ENCODE measurements around the gene NEMP1. TPM values are rescaled to one million over a fixed set of nuclear protein-coding genes. Genes with fewer than 3 reads are reported as not detected.

The NEMP1 gene
- total RNA-seq, 4 donors from 2014 or later, result 1.2 to 6.7 (median 1.9) TPM

- ATAC-seq (no peak), DNase-seq (no peak)
- Histone ChIP-seq H3K9me3 (no peaks in the 10 kb centered on the region), H3K36me3 (peaks cover 0 to 2% of the 10 kb centered on the region in 2 donors), H3K4me3 (no peak overlapping the region), H3K4me1 (peaks cover 0 to 3% of the 10 kb centered on the region in 2 donors), H3K27me3 (no peaks in the 10 kb centered on the region), H3K27ac (no peak overlapping the region)
- in situ Hi-C loops (cut with MboI; ENCODE audit: low sequenced_read_pairs in 4 of 4) (loop anchor here (5.0 to 10.0 kb wide), 4 partner anchors 46 to 119 kb away; partner anchors contain the start of gene STAT6 (in 4 of the 4)), intact Hi-C loops (cut with DNase I; ENCODE audit: low total_unique reads) (no loop called here)
- no peak for TF ChIP-seq POLR2A (IDR thresholded peaks at IDR 0.05)
- no peak for TF ChIP-seq CTCF (IDR thresholded peaks at IDR 0.05 in 4 of 5, conservative IDR thresholded peaks at IDR 0.05 in 1 of 5)
These were observed 12.3 kb downstream of the NEMP1 start for GRCh38 chr12:57066245-57066644.

- no peak overlapping the region for H3K27ac ChIP-seq
These were observed 14.5 kb downstream of the NEMP1 start for GRCh38 chr12:57063991-57064685.

GRCh38 chr12:57058454-57058853 lies 20.1 kb downstream of the NEMP1 start:
- no peak overlapping the region for H3K27ac ChIP-seq
- DNase-seq (no peak), ATAC-seq (no peak)
- H3K36me3 ChIP-seq, result peaks cover 0 to 26% of the 10 kb centered on the region in 2 donors
- no peak for TF ChIP-seq POLR2A (IDR thresholded peaks at IDR 0.05)
- TF ChIP-seq CTCF (IDR thresholded peaks at IDR 0.05 in 4 of 5, conservative IDR thresholded peaks at IDR 0.05 in 1 of 5), result no peak
- H3K9me3 ChIP-seq, result no peaks in the 10 kb centered on the region
- H3K4me3 ChIP-seq, result no peak overlapping the region
- no peaks in the 10 kb centered on the region for H3K27me3 ChIP-seq
- no peaks in the 10 kb centered on the region for H3K4me1 ChIP-seq
- intact Hi-C loops (cut with DNase I; ENCODE audit: low total_unique reads) (no loop called here), in situ Hi-C loops (cut with MboI; ENCODE audit: low sequenced_read_pairs in 4 of 4) (no loop called here)

More at GRCh38 chr12:57063991-57064685, 14.5 kb downstream of the NEMP1 start:
- in situ Hi-C loops (cut with MboI; ENCODE audit: low sequenced_read_pairs in 4 of 4), result loop anchor here in 3 of 4 donors (10.0 kb wide), 3 partner anchors 51 to 121 kb away; partner anchors contain the start of gene STAT6 (in 1 of the 3)
- no peak overlapping the region for H3K4me3 ChIP-seq
- H3K9me3 ChIP-seq, result no peaks in the 10 kb centered on the region
- ATAC-seq, result no peak
- no peaks in the 10 kb centered on the region for H3K27me3 ChIP-seq
- intact Hi-C loops (cut with DNase I; ENCODE audit: low total_unique reads), result loop anchor here (5.0 kb wide), 1 partner anchor 307 kb away; no protein-coding TSS in a partner anchor
- peaks cover 0 to 16% of the 10 kb centered on the region in 2 donors for H3K36me3 ChIP-seq
- H3K4me1 ChIP-seq, result no peaks in the 10 kb centered on the region
- no peak for DNase-seq
- TF ChIP-seq POLR2A (IDR thresholded peaks at IDR 0.05), result no peak
- no peak for TF ChIP-seq CTCF (IDR thresholded peaks at IDR 0.05 in 4 of 5, conservative IDR thresholded peaks at IDR 0.05 in 1 of 5)

- H3K27me3 ChIP-seq, result no peaks in the 10 kb centered on the region
- no peaks in the 10 kb centered on the region for H3K9me3 ChIP-seq
- H3K27ac ChIP-seq, result no peak overlapping the region
- peaks cover 0 to 26% of the 10 kb centered on the region in 2 donors for H3K36me3 ChIP-seq
- ATAC-seq (no peak), DNase-seq (no peak)
- intact Hi-C loops (cut with DNase I; ENCODE audit: low total_unique reads) (no loop called here), in situ Hi-C loops (cut with MboI; ENCODE audit: low sequenced_read_pairs in 4 of 4) (no loop called here)
- TF ChIP-seq POLR2A (IDR thresholded peaks at IDR 0.05), result no peak
- no peak for TF ChIP-seq CTCF (IDR thresholded peaks at IDR 0.05 in 4 of 5, conservative IDR thresholded peaks at IDR 0.05 in 1 of 5)
- no peak overlapping the region for H3K4me3 ChIP-seq
- no peaks in the 10 kb centered on the region for H3K4me1 ChIP-seq
These were observed 21.4 kb downstream of the NEMP1 start for GRCh38 chr12:57057067-57057751.

All from gastrocnemius medialis (tissue), 4 donors.